HuH-7 (cell line): ENCODE results near the gene SSR2.
"Not testable (repeated sequence)": the region's sequence is repeated elsewhere in the genome, so short reads cannot be mapped to it uniquely, and the experiment has no call there.

Source experiments
- DNase-seq: peaks from one replicate; pipeline ENCODE4 v3.0.0; 2011; ENCODE audit warnings: low spot score

Gene SSR2

GRCh38 chr1:156048663-156049258, 28.0 kb upstream of the SSR2 start:
- no peak for DNase-seq

GRCh38 chr1:156045076-156045475, 24.3 kb upstream of the SSR2 start:
- DNase-seq, result no peak

DNA sequence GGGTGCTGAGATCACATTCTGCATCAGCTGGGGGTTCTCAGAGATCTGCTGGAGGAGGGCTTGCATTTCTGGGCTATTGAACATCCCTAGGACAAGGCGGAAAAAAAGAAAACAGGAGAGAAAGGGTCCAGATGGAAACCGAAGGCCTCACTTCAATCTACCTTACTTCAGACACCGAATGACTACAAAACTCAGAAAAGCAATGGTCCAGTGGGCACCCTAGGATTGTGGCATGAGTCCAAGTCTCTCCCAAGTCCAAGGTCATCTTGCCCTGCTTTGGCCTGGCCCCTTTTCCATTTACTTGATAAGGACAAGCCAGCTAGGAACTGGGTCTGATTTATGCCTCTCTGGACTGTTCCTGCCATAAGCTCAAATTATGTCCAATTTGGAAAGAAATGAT, 22.1 kb upstream of the SSR2 start:
- DNase-seq, result no peak

- DNase-seq, result not testable (repeated sequence)
Observed at GRCh38 chr1:156034991-156035390, 14.2 kb upstream of the SSR2 start.

GRCh38 chr1:156033011-156033410, 12.3 kb upstream of the SSR2 start:
- DNase-seq, result no peak

GRCh38 chr1:156026588-156026987, 5.8 kb upstream of the SSR2 start:
- DNase-seq, result no peak

- peak; percentile 85 for DNase-seq
Observed at GRCh38 chr1:156025876-156026275, 5.1 kb upstream of the SSR2 start.

GRCh38 chr1:156024801-156025200, 4.0 kb upstream of the SSR2 start:
- no peak for DNase-seq

DNA sequence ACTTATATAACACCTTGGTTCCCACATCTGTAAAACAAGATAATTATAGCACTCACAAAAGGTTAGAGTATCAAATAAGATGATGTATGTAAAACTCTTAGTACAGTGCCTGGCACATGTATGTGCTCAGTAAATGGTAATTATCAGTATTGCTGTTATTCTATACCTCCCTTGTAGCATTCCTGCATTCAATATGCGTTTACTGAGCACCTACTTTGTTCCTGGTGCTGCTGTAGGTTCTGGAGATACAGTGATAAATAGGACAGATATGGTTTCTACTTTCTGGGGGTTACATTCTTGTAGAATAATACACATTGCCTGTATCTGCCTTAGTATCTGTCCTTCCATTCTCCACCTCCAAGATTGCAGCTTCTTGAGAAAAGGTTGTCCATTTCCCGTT, 1.2 kb upstream of the SSR2 start:
- no peak for DNase-seq

DNA sequence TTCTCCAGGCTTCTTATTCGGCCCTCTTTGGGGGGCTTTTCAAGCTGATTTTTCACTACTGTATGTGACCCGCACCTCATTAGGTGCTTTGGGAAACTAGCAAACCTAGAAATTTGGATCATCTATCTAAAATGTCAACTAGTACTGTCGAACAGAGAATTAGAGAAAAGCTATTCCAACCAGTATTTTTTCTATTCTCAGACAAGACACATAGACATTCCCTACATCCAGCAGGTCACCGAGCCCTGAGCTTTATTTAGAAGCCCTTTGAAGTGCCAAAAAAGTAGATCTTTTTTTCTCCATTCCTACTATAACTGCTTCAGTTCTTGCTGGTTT, 310 bp upstream of the SSR2 start:
- DNase-seq, result no peak

DNA sequence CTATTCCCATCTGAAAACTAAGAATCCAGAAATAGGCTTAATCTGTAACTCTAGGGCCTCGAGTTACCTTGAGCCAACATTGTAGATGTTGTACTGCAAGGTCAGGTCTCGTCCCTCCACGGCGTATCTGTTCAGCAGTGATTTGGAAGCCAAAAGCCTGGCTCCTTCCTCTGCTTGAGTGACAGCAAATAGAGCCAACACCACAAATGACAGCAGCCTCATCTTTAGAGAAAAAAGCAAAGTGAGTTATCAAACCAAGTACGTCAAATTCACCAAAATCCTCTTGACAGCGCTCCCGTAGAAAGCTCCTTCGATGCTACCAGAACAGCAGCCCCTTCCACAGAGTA, 832 bp downstream of the SSR2 start:
- DNase-seq, result no peak

- DNase-seq, result no peak
Observed at GRCh38 chr1:156014829-156015228, 5.9 kb downstream of the SSR2 start.

GRCh38 chr1:156012051-156012817, 8.5 kb downstream of the SSR2 start:
- no peak for DNase-seq

DNA sequence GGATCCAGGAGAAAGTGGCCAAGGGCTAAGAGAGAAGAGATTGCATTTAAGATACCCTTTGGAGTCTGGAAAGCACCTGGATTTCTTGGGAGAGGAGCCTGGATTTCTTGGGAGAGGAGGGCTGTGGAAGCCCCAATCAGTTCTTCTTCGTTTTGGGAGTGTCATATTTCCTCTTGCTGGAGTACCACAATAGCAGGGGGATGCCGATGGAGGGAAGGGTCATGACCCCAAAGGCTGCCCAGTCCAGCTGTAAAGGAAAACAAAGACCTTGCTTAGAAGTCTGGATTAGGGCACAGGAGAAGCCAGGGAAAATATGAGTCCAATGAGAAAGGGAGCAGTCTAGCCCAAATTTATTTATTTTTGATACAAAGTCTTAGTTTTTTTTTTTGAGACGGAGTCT, 11.3 kb downstream of the SSR2 start:
- no peak for DNase-seq

DNA sequence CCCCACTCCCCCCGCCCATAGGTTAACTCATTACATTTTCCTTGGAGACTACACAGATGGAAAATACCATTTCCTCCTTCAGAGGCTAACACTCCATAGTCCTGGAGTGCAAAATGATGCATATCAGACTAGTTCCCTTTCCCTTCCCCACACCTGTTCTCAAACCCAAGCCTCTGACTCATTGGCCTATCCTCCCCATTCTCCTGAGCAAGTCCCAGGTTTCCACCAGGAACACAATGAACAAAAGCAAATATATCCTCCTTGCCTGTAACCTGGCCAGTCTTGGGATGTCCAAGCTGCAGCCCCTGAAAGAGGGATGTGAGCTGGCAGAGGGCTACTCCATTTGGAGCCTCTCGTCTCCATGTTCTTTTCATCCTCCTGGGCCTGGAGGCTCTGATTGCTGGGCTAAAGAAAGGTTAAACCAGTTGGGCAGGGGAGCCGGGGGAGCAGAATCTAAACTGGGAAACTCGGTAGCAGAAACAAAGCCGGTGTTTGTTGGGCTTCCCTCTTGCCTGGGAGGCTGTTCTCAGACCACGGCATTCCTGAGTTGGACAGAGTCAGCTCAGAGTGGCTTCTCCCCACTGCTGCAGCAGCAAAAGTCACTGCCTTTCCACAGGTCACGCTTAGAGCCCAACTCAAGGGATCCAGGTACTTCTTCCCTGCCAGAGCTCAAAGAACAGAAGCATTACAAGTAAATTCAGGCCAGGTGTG, 13.9 kb downstream of the SSR2 start:
- DNase-seq, result no peak

GRCh38 chr1:156004843-156005584, 15.7 kb downstream of the SSR2 start:
- DNase-seq, result no peak

DNA sequence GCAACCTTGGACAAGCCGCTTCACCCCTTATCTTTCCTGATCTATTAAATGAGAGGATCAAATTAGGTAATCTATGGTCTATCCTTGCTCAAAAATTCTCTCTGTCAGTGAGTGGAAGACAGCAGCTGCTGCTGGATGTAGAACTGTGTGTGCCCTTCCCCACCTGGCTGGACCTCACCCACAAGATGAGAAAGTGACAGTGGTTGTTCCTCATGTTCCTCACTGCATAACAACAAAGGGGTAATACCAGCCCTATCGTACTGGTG, 16.9 kb downstream of the SSR2 start:
- no peak for DNase-seq

DNA sequence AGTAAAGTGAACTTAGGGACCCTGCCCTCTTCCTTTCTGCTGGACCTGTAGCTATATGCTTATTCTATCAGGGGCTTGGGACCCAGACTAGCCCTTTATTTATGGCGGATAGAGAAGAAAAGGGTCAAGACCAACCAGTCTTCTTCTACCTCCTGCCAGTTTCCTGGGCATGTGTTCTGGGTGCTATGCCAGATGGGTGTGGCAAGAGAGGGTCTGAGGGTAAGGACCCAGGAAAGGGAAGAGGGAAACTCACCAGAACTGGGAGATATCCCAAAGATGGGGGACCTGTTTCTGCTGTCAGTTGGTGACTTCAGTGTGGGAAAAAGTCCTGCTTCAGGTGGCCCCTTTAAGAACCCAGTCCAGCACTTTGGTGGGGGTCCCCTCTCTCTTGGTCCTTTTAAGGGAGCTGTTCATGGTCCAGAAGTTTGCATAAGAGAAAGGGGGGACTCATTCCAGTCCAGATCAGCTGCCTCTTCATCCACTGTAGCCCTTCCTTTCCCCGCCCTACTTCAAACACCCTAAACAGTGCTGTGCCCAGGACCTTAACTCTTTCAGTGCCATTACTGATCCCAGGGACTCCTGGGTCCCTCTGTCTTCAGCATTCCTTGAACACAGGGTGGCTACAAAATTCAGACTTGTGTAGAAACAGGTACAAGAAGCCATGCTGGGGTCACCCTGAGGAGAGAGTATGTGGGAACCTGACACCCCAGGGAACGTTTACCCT, 18.4 kb downstream of the SSR2 start:
- no peak for DNase-seq

DNA sequence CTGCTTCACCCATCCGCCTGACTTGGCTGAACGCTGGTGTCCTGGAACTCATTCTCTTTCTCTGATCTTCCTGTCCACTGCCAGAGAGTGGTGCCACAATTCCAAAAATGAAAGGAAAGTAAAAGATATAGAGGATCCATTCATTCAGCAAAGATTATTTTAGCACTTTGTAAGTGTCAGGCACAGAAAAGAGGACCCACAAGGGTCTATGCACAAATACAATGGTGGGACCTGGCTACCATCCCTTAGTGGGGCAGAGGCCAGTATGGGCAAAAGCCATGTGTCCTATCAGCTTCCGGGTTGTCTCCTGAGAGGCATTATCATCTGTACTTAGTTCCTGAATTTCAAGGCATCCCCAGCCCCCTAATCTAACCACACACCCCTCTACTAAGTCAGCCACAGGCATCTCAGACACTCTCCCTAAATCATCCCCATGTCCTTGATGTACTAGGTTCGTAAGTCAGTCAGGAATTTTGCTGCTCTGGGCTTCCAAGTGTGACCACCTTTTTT, 19.0 kb downstream of the SSR2 start:
- no peak for DNase-seq

- no peak for DNase-seq
Observed at GRCh38 chr1:156001021-156001661, 19.6 kb downstream of the SSR2 start.

GRCh38 chr1:155999964-156000363, 20.8 kb downstream of the SSR2 start:
- DNase-seq, result no peak

- DNase-seq, result no peak
Observed at GRCh38 chr1:155996166-155996565, 24.6 kb downstream of the SSR2 start.
